HG03159 (cell line): ENCODE data around the gene CYP17A1.
"Not testable (repeated sequence)": the region's sequence is repeated elsewhere in the genome, so short reads cannot be mapped to it uniquely, and the experiment has no call there.

Source experiments
- ATAC-seq: cut with Tn5 transposase; IDR thresholded peaks from one replicate; pipeline ENCODE4 v1.9.1; 2021; ENCODE audit warnings: mild to moderate bottlenecking, moderate library complexity; ENCODE audit not compliant: unreplicated experiment

The CYP17A1 gene

GRCh38 chr10:102837230-102837721 lies at the start of gene CYP17A1:
CYP17A1 (minus strand) TSS chr10:102837413; CDS start chr10:102837361, 52 bp downstream.
- ATAC-seq = no peak

GRCh38 chr10:102880256-102880655 lies 43.0 kb upstream of the CYP17A1 start:
- no peak for ATAC-seq

- no peak for ATAC-seq
These were observed 41.4 kb upstream of the CYP17A1 start for GRCh38 chr10:102878629-102879028.

- ATAC-seq = no peak
These were observed 39.5 kb upstream of the CYP17A1 start for GRCh38 chr10:102876747-102877153.

GRCh38 chr10:102872163-102872562 lies 35.0 kb upstream of the CYP17A1 start:
- no peak for ATAC-seq

- ATAC-seq = no peak
These were observed 33.0 kb upstream of the CYP17A1 start for GRCh38 chr10:102870221-102870620.

GRCh38 chr10:102869258-102870198 lies 32.3 kb upstream of the CYP17A1 start, which contains the start of gene AS3MT:
AS3MT (plus strand) TSS chr10:102869470; CDS start chr10:102869593, 123 bp downstream.
- no peak for ATAC-seq

- no peak for ATAC-seq
These were observed 31.7 kb upstream of the CYP17A1 start for GRCh38 chr10:102868911-102869257.

- no peak for ATAC-seq
These were observed 28.4 kb upstream of the CYP17A1 start for GRCh38 chr10:102865620-102866019.

GRCh38 chr10:102863660-102864059 lies 26.4 kb upstream of the CYP17A1 start:
- ATAC-seq = no peak

GRCh38 chr10:102859911-102860310 lies 22.7 kb upstream of the CYP17A1 start:
- ATAC-seq = no peak

- ATAC-seq = no peak
These were observed 19.7 kb upstream of the CYP17A1 start for GRCh38 chr10:102856758-102857424.

- ATAC-seq = not testable (repeated sequence)
These were observed 18.7 kb upstream of the CYP17A1 start for GRCh38 chr10:102855731-102856436.

GRCh38 chr10:102853237-102853636 lies 16.0 kb upstream of the CYP17A1 start:
- not testable (repeated sequence) for ATAC-seq

GRCh38 chr10:102850025-102850518 lies 12.9 kb upstream of the CYP17A1 start:
- ATAC-seq = no peak

- ATAC-seq = no peak
These were observed 8.2 kb upstream of the CYP17A1 start for GRCh38 chr10:102845352-102845902.

- not testable (repeated sequence) for ATAC-seq
These were observed 7.1 kb upstream of the CYP17A1 start for GRCh38 chr10:102844190-102844776.

- not testable (repeated sequence) for ATAC-seq
These were observed 5.9 kb upstream of the CYP17A1 start for GRCh38 chr10:102843139-102843538.

GRCh38 chr10:102841827-102842345 lies 4.7 kb upstream of the CYP17A1 start:
- no peak for ATAC-seq
